Pancreas (tissue), 10 donors: ENCODE measurements around the gene NABP1. TPM values are rescaled to one million over a fixed set of nuclear protein-coding genes. Genes with fewer than 3 reads are reported as not detected.

Experiments
- ATAC-seq, 4 donors: fragments of 200-7000 bp; cut with Tn5 transposase; one replicate each; pipeline versions ENCODE4 v1.8.0 to v1.9.1; 2020; ENCODE audit warnings: mild to moderate bottlenecking in 4 of 4, moderate library complexity in 4 of 4
- DNase-seq, 6 donors: peaks; one replicate each; pipeline ENCODE4 v3.0.0-alpha.2; 2020
- FAIRE-seq: peaks from 2 replicates; lab custom pipeline; 2012; peaks lifted over from hg19 to GRCh38; lab: Jason Lieb, UNC
- H3K27ac ChIP-seq, 4 donors: fragments of 200-600 bp; sonication (generic); 1 replicate in 3 of 4; 2 replicates in 1 of 4; pipeline versions ENCODE4 v1.5.0 to v1.8.0; 2020
- H3K27me3 ChIP-seq, 4 donors: fragments of 200-600 bp; one replicate each; pipeline ENCODE4 v1.8.0; 2021
- H3K36me3 ChIP-seq, 3 donors: fragments of 200-600 bp; sonication (generic) in 1 of 3; one replicate each; pipeline versions ENCODE4 v1.5.0 to v1.8.0; 2020 to 2021
- H3K4me1 ChIP-seq, 3 donors: fragments of 200-600 bp; one replicate each; pipeline ENCODE4 v1.8.0; 2021
- H3K4me3 ChIP-seq, 4 donors: fragments of 200-600 bp; sonication (generic) in 2 of 4; one replicate each; pipeline versions ENCODE4 v1.5.0 to v1.8.0; 2020 to 2021
- H3K9me3 ChIP-seq, 4 donors: fragments of 200-600 bp; one replicate each; pipeline ENCODE4 v1.8.0; 2021
- CTCF ChIP-seq, 4 donors: fragments of 200-600 bp; sonication (generic) in 3 of 4; IDR thresholded peaks; one replicate each; pipeline versions ENCODE4 v1.5.0 to v1.8.0; 2021; ENCODE audit warnings: antibody characterized with exemption in 4 of 4
- WGBS, 2 donors: extraction: QIAGEN DNeasy Blood & Tissue Kit; methylation state at CpG; one replicate each; pipeline ENCODE4 v1.1.7; 2013; 5-methylcytosine and 5-hydroxymethylcytosine counted together
- intact Hi-C, 3 donors: fragments of 100-400 bp; cut with DNase I; formaldehyde crosslinking; loops; one replicate each; pipeline versions ENCODE4 v1.11.1 to v1.14.2; 2022
- polyA plus RNA-seq, 2 donors: library from polyadenylated mRNA; stranded (reverse); fragments of 200-250 nt; gene quantifications; one replicate each; pipeline ENCODE4 v1.2.3, GENCODE V29; 2013
- total RNA-seq, 6 donors: library from RNA; stranded (reverse); fragmentation: NEBNext Ultra II Directional in 4 of 6; extraction: Animal tissue kit (Norgen Biotek cat#: 25700) in 4 of 6; gene quantifications; one replicate each; pipeline versions ENCODE4 v1.2.1 to v1.2.4, GENCODE V29; 2021 to 2023
- donor health status: healthy with polysubstance abuse.
- donor health status: DM: no; HTN: no; CAD: no; lungs with moderate emphysema.
- donor health status: DM: no; HTN: no; CAD: no.
- donor health status: control.
- donor health status: control.
- donor health status: Bipolar disorder and iron deficiency.
- donor health status: DM: yes; HTN: yes; CAD: no.
- donor health status: DM: no; HTN: no; CAD: no.
- donor health status: DM: no; HTN: no; CAD: no.
- donor health status: DM: yes; HTN: yes; CAD: no.

NABP1 gene
- total and polyA plus RNA-seq, 8 donors = 2.9 to 12.8 (median 5.0) TPM

DNA sequence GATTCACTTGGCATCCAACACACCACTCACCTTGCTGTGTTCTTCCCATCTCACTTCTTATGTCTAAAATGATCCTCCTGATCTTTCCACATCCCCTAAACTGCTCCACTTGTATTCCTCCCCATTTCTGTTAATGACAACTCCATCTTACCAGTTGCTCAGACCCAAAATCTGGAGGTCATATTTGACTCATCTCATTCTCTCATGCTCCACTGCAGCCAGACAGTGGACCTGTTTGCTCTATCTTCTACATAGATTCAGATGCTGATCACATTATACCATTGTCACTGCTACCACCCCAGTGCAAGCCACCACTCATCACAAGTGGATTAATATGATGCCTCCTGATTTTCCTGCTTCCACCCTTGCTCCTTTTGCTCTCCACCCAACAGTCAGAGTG lies 7.9 kb upstream of the NABP1 start:
- ATAC-seq (no peak), DNase-seq (no peak), FAIRE-seq (no peak)
- H3K9me3 ChIP-seq = no peaks in the 10 kb centered on the region
- H3K4me1 ChIP-seq = no peaks in the 10 kb centered on the region
- H3K27me3 ChIP-seq = no peaks in the 10 kb centered on the region
- no peaks in the 10 kb centered on the region for H3K36me3 ChIP-seq
- no peak for TF ChIP-seq CTCF (IDR thresholded peaks at IDR 0.05)
- no peak overlapping the region for H3K27ac ChIP-seq
- intact Hi-C loops = no loop called here
- no peak overlapping the region for H3K4me3 ChIP-seq

- no peak for TF ChIP-seq CTCF (IDR thresholded peaks at IDR 0.05)
- no peak overlapping the region for H3K4me3 ChIP-seq
- no peaks in the 10 kb centered on the region for H3K27me3 ChIP-seq
- no peak overlapping the region for H3K27ac ChIP-seq
- no peaks in the 10 kb centered on the region for H3K9me3 ChIP-seq
- FAIRE-seq (no peak), ATAC-seq (no peak), DNase-seq (no peak)
- no peaks in the 10 kb centered on the region for H3K4me1 ChIP-seq
- no peaks in the 10 kb centered on the region for H3K36me3 ChIP-seq
- intact Hi-C loops = no loop called here
These were observed 7.1 kb upstream of the NABP1 start for GRCh38 chr2:191670787-191671186.

GRCh38 chr2:191675807-191676721 lies 1.9 kb upstream of the NABP1 start:
- peak in 1 of 6 donors; percentile 38 for DNase-seq
- FAIRE-seq = no peak
- ATAC-seq = no peak
- Histone ChIP-seq H3K4me1 (peaks cover 0 to 11% (median 9%) of the 10 kb centered on the region in 3 donors), H3K4me3 (no peak overlapping the region), H3K27ac (peak overlapping the region in 2 of 4 donors; percentile 98), H3K9me3 (no peaks in the 10 kb centered on the region), H3K36me3 (no peaks in the 10 kb centered on the region), H3K27me3 (no peaks in the 10 kb centered on the region)
- intact Hi-C loops = no loop called here
- no peak for TF ChIP-seq CTCF (IDR thresholded peaks at IDR 0.05)
- 82 to 94% methylated on average over 3 of the region's 3 CpGs for WGBS, 2 donors

GRCh38 chr2:191676790-191677645 lies 918 bp upstream of the NABP1 start:
- Histone ChIP-seq H3K4me3 (peak overlapping the region; percentile 35 to 66 (median 44)), H3K9me3 (no peaks in the 10 kb centered on the region), H3K4me1 (peaks cover 0 to 15% (median 9%) of the 10 kb centered on the region in 3 donors), H3K27ac (peak overlapping the region; percentile 87 to 99 (median 98)), H3K27me3 (no peaks in the 10 kb centered on the region), H3K36me3 (no peaks in the 10 kb centered on the region)
- peak; percentile 35 to 69 (median 58) for ATAC-seq
- intact Hi-C loops = no loop called here
- WGBS, 2 donors = 8 to 10% methylated on average over 8 of the region's 8 CpGs
- DNase-seq = peak in 2 of 6 donors; percentile 65 to 69
- no peak for FAIRE-seq
- no peak for TF ChIP-seq CTCF (IDR thresholded peaks at IDR 0.05)
